Measurements from ENCODE around the gene RBP3.

RBP3 gene

DNA sequence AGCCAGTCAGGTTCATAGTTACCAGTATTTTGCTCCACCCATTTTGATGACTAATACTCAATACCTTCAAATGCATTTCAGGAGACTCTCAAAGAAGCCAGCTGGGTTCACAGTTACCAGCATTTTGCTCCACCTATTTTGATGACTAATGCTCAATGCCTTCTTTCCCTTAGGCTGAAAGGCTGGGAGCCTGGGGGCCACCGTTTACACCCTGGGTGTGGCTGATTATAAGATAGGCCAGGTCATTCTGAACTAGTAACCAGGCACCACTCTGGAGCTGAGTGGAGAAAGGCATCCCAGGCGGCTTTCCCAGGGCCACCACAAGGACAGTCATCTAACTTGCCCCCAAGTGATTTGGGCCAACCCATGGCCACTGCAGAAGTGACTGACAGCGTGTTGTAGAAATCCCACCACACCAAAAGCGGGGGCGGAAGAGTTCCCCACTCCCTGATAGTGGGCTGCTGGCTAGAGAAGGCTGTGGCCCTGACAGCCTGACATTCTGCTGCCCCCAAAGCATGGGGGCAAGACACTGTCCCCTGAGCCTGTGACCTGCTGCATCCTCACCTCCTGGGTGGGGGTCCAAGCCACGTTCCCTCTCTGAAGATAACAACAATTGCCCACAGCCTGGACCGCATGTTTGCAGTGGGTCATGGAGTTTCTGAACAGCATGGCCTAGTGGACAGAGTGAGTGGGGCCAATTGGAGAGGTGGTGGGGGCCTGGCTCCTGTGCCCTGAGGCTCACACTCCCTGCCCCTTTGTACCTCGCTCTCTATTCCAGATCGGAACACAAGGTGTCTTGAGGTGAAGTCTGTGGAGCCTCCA is 58.9 kb downstream of the RBP3 start:
- Histone ChIP-seq H3K27me3 (ENCODE audit: insufficient read depth, poor library complexity, severe bottlenecking) (no peaks in the 10 kb centered on the region), H3K4me3 (replicated peaks; ENCODE audit: insufficient read depth, low read length) (no peak overlapping the region), H3K27ac (replicated peaks) (no peak overlapping the region)
- TF ChIP-seq SPI1 (IDR thresholded peaks at IDR 0.05; ENCODE audit: borderline replicate concordance, low read depth) = no peak
- no peak for TF ChIP-seq REST (IDR thresholded peaks at IDR 0.05; ENCODE audit: insufficient replicate concordance, low read depth)
- no peak for TF ChIP-seq CTCF (IDR thresholded peaks at IDR 0.05; ENCODE audit: insufficient read depth, low read length)
- no peak for TF ChIP-seq GABPA (IDR thresholded peaks at IDR 0.05; ENCODE audit: low read depth)
- no peak for DNase-seq (ENCODE audit: low read depth in 1 of 2, low spot score in 1 of 2)
